Measurements from ENCODE around the gene DYRK1B. TPM values are rescaled to one million over a fixed set of nuclear protein-coding genes. Genes with fewer than 3 reads are reported as not detected.

DYRK1B gene
- total and polyA plus RNA-seq, 2 experiments from 2014 or later, result 6.5 to 8.6 TPM

GRCh38 chr19:39845172-39845571 is 11.2 kb upstream of the DYRK1B start (continued):
- TF ChIP-seq ZNF462 (CRISPR knock-in tag; IDR thresholded peaks at IDR 0.05) (no peak), CREB1 (CRISPR knock-in tag; IDR thresholded peaks at IDR 0.05; ENCODE audit: low read depth) (no peak)

GRCh38 chr19:39843919-39844793 is 10.2 kb upstream of the DYRK1B start:
- peaks cover 56% of the 10 kb centered on the region for H4K20me1 ChIP-seq (replicated peaks; ENCODE audit: insufficient read depth)
- no peak for TF ChIP-seq JUNB (IDR thresholded peaks at IDR 0.05; ENCODE audit: unreplicated experiment)
- peak; percentile 41 to 75; a peak in 3 of 4 replicates for TF ChIP-seq CTCF (conservative IDR thresholded peaks at IDR 0.05; ENCODE audit: low read depth in 2 of 2)
- H3K9me3 Mint-ChIP-seq, result peaks cover 3% of the 10 kb centered on the region; the same call in 2 of the 3 replicates
- H2AFZ ChIP-seq, result no peak overlapping the region
- H3K4me3 Mint-ChIP-seq, result peak overlapping the region; percentile 97
- H3K4me1 Mint-ChIP-seq, result peaks cover 41% of the 10 kb centered on the region
- peaks cover 30% of the 10 kb centered on the region for H3K4me1 ChIP-seq (ENCODE audit: insufficient read depth)
- no peak overlapping the region for H3K27ac Mint-ChIP-seq
- peaks cover 70% of the 10 kb centered on the region for H3K79me2 ChIP-seq (replicated peaks; ENCODE audit: insufficient read depth)
- peak overlapping the region; percentile 96 for H3K4me3 ChIP-seq
- peaks cover 8% of the 10 kb centered on the region for H3K36me3 ChIP-seq (ENCODE audit: insufficient read depth)
- DNase-seq (ENCODE audit: low spot score) (peak; percentile 68), ATAC-seq (no peak)
- 0 out of 2 replicates have a peak, but pooled peaks cover 3% of the 10 kb centered on the region for H3F3A ChIP-seq (replicated peaks; ENCODE audit: low read depth)
- peak overlapping the region; percentile 28; the same call in 1 of the 2 replicates for H3K27ac ChIP-seq (ENCODE audit: low read depth)
- no peaks in the 10 kb centered on the region for H3K9me2 ChIP-seq (ENCODE audit: insufficient read depth)
- peaks cover 6% of the 10 kb centered on the region for H3K27me3 Mint-ChIP-seq (ENCODE audit: insufficient read depth, low read depth, poor library complexity)
- H3K4me2 ChIP-seq, result peak overlapping the region; percentile 90
- peaks cover 15% of the 10 kb centered on the region for H3K36me3 Mint-ChIP-seq (ENCODE audit: low read depth)
- no peaks in the 10 kb centered on the region for H3K27me3 ChIP-seq (ENCODE audit: insufficient read depth)

Measured in GM23338 (cell line).